Measurements from ENCODE around the gene CD34.

The CD34 gene

DNA sequence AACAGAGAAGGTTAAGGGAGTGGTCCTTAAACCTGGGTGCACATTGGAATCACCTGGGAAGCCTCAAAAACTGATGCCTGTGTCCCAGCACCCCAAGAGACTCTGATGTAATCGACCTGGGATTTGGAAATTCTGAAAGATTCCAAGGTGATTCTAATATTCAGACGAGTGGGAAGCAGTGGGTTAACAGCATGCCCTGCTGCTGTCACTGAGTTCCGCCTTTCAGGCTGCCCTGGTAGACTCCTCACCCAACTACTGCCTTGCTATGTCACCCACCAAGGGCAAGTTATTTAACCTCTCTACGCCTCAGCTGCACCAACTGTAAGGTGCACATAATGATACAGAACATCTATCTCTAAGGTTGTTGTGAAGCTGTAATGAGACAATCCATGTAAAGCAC is 59.2 kb downstream of the CD34 start:
- no peak for DNase-seq

DNA sequence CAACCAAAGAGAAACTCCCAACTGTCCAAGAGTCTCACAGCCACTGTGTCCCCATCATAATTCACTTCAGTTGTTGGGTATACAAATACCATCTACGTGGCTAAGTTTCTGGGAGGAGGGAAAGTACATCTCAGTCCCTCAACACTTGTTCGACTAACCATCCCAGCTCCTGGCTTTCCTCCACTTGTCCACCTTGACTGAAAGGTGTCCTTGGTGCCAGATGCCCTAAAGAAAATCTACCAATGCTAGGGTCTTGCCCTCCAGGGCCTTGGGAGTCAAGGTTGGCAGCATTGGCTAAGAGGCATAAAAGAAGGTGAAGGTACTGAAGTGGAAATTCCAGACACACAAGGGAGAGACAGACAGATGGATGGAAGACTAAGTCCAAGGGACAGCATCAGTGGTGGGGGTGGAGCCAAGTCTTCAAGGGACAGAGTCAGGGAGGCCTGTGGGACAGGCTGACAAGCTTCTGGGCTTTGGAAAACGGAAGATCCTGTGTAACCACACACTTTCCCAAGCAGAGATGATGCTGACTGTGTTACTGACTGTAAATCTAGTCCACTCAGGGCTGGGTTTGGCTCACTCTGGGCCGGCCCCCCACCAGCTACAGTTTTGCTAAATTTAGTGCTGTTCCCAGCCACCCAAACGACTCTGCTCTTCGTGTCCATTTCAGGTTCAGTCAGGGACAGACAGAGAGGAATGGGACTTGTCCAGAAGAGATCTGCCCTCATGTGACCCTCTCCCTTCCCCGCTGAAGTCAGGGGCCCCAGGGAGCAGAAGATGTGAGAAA is 60.1 kb downstream of the CD34 start:
- no peak for DNase-seq

DNA sequence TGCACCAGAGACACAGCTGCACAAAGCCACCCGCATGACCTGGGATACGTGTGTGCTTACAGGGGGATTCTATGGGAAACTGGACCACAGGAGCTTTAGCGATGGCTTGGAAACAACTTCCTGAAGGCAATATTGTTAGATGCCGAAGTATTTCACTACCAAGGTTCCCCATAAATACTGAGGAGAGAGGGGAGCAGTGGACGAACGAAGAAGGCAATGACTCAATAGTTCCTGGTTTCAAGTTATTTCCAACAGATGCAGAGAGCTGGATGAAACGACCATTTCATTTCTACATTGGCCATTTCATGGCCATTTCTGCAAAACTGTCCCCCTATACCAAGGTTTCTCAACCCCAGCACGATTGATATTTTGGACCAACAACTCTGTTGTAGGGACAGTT is 61.3 kb downstream of the CD34 start:
- DNase-seq: no peak

- DNase-seq: peak; percentile 36
These were observed 61.9 kb downstream of the CD34 start for GRCh38 chr1:207849016-207849415.

GRCh38 chr1:207848234-207848633 is 62.7 kb downstream of the CD34 start:
- DNase-seq: peak; percentile 72

- no peak for DNase-seq
These were observed 63.8 kb downstream of the CD34 start for GRCh38 chr1:207847116-207847515.

DNA sequence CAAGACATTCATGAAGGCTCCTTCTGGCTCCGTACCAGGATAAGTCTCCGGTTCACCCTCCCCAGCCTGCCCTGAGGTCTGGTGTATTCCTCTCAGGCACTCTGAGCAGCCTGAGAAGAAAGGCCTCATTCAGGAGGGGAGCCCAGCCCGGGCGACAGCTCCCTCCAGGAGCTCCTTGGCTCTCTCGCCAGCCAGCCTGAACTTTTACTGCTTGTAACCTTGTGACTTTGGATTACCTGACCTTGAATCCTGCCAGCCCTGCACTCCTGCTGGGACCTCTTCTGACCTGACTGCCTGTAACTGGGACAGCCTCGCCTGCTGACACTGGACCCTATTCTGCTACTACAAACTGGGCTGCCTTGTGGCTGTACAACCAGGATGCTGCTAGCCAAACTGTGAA is 65.8 kb downstream of the CD34 start:
- no peak for DNase-seq

DNA sequence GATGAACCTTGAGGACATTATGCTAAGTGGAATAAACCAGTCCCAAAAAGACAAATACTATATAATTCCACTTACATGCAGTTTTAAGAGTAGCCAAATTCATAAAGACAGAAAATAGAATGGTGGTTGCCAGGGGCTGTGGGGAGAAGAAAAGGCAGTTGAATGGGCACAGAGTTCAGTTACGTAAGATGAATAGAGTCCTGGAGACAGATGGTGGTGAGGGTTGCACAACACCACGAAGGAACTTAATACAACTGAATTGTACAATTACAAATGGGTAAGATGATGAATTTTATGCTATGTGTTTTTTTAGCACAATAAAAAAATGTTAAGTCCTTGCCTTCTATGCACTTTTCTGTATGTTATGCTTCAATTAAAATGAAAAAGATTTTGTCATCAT is 66.6 kb downstream of the CD34 start:
- DNase-seq: peak; percentile 72

GRCh38 chr1:207842506-207842905 is 68.4 kb downstream of the CD34 start:
- no peak for DNase-seq

GRCh38 chr1:207841901-207842300 is 69.0 kb downstream of the CD34 start:
- no peak for DNase-seq

- DNase-seq: no peak
These were observed 69.6 kb downstream of the CD34 start for GRCh38 chr1:207841293-207841692.

DNA sequence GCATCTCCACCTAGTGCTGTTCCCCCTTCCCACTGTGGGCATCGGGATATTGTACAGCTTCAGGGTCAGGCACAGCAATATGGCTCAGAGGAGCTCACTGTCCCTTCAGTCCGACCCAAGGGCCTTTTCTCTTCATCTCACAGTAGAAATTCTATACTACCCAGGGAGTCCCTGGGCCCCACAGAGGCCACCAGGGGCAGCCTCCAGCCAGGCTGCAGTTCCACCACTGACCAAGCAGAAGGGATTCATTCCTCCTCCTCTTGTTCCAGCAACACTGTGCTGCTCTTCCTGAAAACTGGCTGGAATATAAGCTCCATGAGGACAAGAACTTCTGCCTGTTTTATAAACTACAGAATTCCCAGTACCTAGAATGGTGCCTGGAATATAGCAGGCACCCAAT is 70.5 kb downstream of the CD34 start:
- DNase-seq: no peak

- no peak for DNase-seq
These were observed 71.9 kb downstream of the CD34 start for GRCh38 chr1:207839083-207839413.

DNA sequence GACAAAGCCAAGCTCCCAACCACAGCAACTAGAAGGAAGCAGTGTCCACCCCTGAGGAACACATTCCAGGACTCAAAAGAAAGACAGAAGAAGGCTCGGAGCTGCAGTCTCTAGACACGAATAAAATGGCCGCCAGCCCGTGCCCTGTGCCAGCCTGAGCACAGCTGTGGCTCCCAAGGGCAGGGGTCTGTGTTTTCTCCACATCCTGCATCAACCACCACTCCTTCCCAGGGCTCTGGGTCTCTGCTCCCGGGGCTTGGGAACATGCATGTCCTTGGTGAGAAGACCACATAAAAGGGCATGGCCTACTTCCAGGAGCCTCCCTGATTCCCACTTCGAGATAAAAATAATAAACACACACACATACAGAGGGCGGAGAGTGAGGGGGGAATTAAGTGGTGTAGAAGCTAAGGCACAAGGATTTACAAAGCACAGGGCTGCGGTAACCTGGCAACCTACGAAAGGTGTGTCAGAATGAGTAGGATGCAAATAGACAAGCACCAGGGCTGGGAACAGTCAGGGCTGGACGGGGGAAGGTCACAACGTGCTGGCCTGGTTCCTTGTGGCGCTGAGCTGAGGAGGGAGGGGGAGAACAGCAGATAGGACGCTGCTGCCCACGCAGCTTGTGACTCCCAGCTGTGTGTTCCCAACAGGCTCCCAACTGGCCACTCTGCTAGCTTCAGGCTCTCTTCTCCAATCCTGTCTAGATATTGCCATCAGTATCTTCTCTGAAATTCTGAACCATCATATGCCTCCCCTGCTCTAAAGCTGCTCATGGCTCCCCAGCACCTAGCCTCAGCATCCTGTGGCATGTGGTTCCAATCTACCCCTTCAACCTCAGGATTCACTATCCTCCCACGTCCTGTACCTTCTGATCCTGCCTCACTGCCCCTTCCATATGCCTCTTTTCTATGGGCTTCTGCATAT is 72.5 kb downstream of the CD34 start:
- no peak for DNase-seq

- DNase-seq: no peak
These were observed 73.3 kb downstream of the CD34 start for GRCh38 chr1:207837673-207838072.

GRCh38 chr1:207836591-207837347 is 74.2 kb downstream of the CD34 start:
- no peak for DNase-seq

DNA sequence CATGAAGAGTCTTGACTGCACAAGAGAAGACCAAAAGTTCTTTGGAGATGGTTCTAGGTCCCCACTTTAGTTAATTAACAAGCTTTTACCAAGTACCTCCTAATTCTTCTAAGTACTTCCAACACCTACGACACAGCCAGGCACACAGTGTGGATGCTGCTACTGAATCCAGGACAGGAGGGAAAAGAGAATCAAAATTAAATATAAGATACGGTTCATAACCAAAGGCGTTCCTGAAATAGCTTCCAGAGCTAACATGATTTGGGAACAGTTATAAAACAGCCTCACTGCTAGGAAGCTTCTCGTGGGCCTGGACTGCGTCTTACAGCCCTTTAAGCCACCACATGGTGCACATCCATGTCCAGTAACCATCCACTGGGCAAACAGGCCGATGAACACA is 75.0 kb downstream of the CD34 start:
- DNase-seq: no peak

- no peak for DNase-seq
These were observed 76.8 kb downstream of the CD34 start for GRCh38 chr1:207833956-207834660.

DNA sequence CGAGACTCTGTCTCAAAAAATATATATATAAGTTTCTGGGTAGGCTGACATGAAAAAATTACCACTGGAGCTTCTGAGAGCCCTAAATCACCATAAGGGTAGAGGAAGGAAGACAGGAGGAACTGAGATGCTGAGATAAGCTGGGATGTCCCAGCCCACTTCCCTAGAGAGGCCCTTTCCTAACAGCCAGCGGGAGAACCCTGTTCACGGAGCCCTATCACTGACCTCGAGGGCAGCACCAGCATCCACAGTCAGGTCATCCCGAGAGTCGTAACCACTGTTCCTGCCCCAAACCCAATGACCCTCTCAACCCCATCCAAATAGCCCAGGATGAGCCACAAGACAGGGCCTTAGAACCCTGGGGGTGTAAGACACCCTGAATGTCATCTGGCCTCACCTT is 77.5 kb downstream of the CD34 start:
- no peak for DNase-seq

DNA sequence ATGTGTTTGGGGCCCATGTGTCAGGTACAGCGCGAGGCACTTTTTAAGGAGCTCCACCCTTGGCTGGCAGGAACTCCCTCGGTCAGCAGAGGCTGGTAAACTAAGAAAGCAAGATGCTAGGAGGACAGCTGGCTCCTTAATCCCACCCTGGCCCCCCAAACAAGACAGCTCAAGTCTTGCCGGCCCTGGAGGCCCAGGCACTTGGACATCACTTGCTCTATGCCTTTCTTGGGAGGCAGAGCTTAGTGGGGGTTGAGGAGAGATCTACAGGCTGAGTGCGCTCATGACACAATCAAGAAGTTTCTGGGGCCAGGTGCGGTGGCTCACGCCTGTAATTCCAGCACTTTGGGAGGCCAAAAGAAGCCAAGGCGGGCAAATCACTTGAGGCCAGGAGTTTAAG is 78.1 kb downstream of the CD34 start:
- no peak for DNase-seq

DNA sequence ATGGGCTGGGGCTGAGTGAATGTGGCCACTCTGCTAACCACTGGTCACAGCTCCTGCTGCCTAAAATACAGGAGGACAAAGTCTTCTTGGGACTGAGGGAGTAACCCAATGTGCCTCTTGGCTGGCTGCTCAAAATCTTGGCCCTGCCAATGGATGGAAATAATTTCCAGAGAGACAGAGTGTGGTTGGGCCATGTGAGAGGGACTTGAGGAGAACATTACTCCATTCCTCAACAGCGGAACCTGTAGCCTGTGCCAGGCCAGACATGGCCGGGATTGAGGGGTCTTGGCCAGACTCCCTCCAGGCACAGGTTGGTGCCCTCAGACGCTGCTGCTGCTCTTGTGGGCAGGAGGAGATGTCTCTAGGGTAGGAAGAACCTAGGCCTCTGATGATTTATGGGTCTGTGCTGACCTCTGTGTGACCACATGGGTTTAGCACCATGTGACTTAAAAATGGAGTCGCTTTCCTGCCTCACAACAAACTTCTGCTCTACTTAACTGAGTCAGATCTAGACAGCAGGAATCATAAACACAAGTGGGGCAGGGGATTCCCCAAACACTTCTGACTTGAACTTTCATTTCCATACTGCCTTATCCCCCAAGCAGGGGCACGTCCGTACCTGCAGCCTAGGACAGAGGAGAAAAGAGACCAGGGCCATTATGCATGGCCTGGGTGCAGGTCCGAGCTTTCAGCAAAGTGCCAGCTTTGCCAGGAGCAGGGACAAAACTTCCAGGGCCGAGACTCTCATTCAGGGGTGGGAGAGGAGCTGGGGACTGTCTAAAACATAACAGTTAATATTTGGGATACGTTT is 79.2 kb downstream of the CD34 start:
- no peak for DNase-seq
